Measurements from ENCODE around the gene TMEM123.

TMEM123 gene

DNA sequence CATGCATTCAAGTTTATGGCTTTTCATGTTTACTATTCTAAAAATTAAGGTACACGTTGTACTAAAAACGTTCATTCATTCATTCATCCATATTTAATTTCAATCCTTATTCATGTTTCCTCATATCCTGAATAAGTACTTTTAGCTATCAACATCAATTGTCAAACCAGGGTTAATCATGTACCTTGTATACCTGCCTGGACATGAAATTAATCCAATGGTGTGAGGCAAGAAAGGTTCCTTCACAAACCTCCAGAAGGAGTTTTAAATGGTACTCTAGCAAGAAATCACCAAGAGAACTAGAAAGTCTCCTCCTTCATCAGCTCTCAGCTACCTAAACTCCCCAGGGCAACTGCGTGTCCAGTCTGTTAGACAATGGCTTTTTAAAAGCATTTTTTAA, 33.4 kb downstream of the TMEM123 start:
- H3K79me2 ChIP-seq (ENCODE audit: insufficient read depth, low read length): peaks cover 100% of the 10 kb centered on the region

DNA sequence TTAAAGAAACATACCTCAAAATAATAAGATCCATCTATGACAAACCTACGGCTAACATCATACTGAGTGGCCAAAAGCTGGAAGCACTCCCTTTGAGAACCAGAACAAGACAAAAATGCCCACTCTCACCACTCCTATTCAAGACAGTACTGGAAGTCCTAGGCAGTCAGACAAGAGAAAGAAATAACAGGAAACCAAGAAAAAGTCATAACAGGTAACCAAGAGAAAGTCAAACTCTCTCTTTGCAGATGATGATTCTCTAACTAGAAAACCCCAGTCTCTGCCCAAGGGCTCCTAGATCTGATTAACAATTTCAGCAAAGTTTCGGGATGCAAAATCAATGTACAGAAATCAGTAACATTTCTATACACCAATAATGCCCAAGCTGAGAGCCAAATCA, 35.6 kb downstream of the TMEM123 start:
- TF ChIP-seq EZH2phosphoT487 (conservative IDR thresholded peaks at IDR 0.05; ENCODE audit: low read length): no peak
- TF ChIP-seq, protein P1, sequence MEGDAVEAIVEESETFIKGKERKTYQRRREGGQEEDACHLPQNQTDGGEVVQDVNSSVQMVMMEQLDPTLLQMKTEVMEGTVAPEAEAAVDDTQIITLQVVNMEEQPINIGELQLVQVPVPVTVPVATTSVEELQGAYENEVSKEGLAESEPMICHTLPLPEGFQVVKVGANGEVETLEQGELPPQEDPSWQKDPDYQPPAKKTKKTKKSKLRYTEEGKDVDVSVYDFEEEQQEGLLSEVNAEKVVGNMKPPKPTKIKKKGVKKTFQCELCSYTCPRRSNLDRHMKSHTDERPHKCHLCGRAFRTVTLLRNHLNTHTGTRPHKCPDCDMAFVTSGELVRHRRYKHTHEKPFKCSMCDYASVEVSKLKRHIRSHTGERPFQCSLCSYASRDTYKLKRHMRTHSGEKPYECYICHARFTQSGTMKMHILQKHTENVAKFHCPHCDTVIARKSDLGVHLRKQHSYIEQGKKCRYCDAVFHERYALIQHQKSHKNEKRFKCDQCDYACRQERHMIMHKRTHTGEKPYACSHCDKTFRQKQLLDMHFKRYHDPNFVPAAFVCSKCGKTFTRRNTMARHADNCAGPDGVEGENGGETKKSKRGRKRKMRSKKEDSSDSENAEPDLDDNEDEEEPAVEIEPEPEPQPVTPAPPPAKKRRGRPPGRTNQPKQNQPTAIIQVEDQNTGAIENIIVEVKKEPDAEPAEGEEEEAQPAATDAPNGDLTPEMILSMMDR (IDR thresholded peaks at IDR 0.05; ENCODE audit: insufficient read depth, low read length, poor library complexity, severe bottlenecking): no peak
- no peak overlapping the region for H3K27ac ChIP-seq (ENCODE audit: low read depth, low read length)
- peaks cover 100% of the 10 kb centered on the region for H3K79me2 ChIP-seq (ENCODE audit: insufficient read depth, low read length)
- H2AFZ ChIP-seq (ENCODE audit: low read depth, low read length, severe bottlenecking): no peak overlapping the region
- H4K20me1 ChIP-seq (ENCODE audit: low read depth, low read length): peaks cover 18% of the 10 kb centered on the region
- peaks cover 15% of the 10 kb centered on the region for H3K36me3 ChIP-seq (ENCODE audit: low read length)
- no peaks in the 10 kb centered on the region for H3K27me3 ChIP-seq (ENCODE audit: low read length)
- no peak overlapping the region for H3K4me2 ChIP-seq (ENCODE audit: low read depth, low read length, poor library complexity, severe bottlenecking)
- peaks cover 10% of the 10 kb centered on the region for H3F3A ChIP-seq (ENCODE audit: insufficient read depth)
- H3K9me2 ChIP-seq (replicated peaks; ENCODE audit: insufficient read depth, low read length): no peaks in the 10 kb centered on the region
- H3K9me3 ChIP-seq (ENCODE audit: insufficient read depth, low read length): no peaks in the 10 kb centered on the region
- H3K4me3 ChIP-seq (ENCODE audit: insufficient read depth, low read length, poor library complexity, severe bottlenecking): no peak overlapping the region
- H3K9ac ChIP-seq (ENCODE audit: low read length): no peak overlapping the region

More for the DNA sequence above, 33.4 kb downstream of the TMEM123 start:
- no peak overlapping the region for H3K4me3 ChIP-seq (ENCODE audit: insufficient read depth, low read length, poor library complexity, severe bottlenecking)
- H3K36me3 ChIP-seq (ENCODE audit: low read length): peaks cover 15% of the 10 kb centered on the region
- H3F3A ChIP-seq (ENCODE audit: insufficient read depth): peaks cover 24% of the 10 kb centered on the region
- no peak overlapping the region for H3K27ac ChIP-seq (ENCODE audit: low read depth, low read length)
- peaks cover 28% of the 10 kb centered on the region for H4K20me1 ChIP-seq (ENCODE audit: low read depth, low read length)
- no peak overlapping the region for H3K4me2 ChIP-seq (ENCODE audit: low read depth, low read length, poor library complexity, severe bottlenecking)
- H3K9me3 ChIP-seq (ENCODE audit: insufficient read depth, low read length): no peaks in the 10 kb centered on the region
- no peaks in the 10 kb centered on the region for H3K9me2 ChIP-seq (replicated peaks; ENCODE audit: insufficient read depth, low read length)
- H3K9ac ChIP-seq (ENCODE audit: low read length): no peak overlapping the region
- no peak overlapping the region for H2AFZ ChIP-seq (ENCODE audit: low read depth, low read length, severe bottlenecking)
- H3K27me3 ChIP-seq (ENCODE audit: low read length): no peaks in the 10 kb centered on the region
- TF ChIP-seq, protein P1 (IDR thresholded peaks at IDR 0.05; ENCODE audit: insufficient read depth, low read length, poor library complexity, severe bottlenecking): no peak
- no peak for TF ChIP-seq EZH2phosphoT487 (conservative IDR thresholded peaks at IDR 0.05; ENCODE audit: low read length)

DNA sequence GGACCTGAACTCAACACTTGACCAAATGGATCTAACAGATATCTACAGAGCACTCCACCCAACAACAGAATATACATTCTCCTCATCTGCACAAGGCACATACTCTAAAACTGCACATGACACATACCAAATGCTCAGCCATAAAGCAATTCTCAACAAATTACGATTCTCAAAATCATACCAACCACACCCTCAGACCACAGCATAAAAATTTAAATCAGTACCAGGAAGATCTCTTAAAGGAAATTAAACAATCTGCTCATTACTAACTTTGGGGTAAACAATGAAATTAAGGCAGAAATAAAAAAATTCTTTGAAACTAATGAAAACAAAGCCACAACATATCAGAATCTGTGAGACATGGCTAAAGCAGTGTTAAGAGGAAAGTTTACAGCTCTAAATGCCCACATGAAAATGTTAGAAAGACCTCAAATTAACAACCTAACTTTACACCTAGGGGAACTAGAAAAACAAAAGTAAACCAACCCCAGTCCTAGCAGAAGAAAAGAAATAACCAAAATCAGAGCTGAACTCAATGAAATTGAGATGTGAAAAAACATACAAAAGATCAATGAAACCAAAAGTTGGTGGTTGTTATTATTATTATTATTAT, 37.2 kb downstream of the TMEM123 start:
- H3K36me3 ChIP-seq (ENCODE audit: low read length): peaks cover 19% of the 10 kb centered on the region
- peaks cover 18% of the 10 kb centered on the region for H4K20me1 ChIP-seq (ENCODE audit: low read depth, low read length)
- TF ChIP-seq EZH2phosphoT487 (conservative IDR thresholded peaks at IDR 0.05; ENCODE audit: low read length): no peak
- TF ChIP-seq, protein P1 (IDR thresholded peaks at IDR 0.05; ENCODE audit: insufficient read depth, low read length, poor library complexity, severe bottlenecking): no peak
- no peak overlapping the region for H3K4me2 ChIP-seq (ENCODE audit: low read depth, low read length, poor library complexity, severe bottlenecking)
- H3K4me3 ChIP-seq (ENCODE audit: insufficient read depth, low read length, poor library complexity, severe bottlenecking): no peak overlapping the region
- no peak overlapping the region for H3K9ac ChIP-seq (ENCODE audit: low read length)
- no peak overlapping the region for H2AFZ ChIP-seq (ENCODE audit: low read depth, low read length, severe bottlenecking)
- H3K9me3 ChIP-seq (ENCODE audit: insufficient read depth, low read length): no peaks in the 10 kb centered on the region
- no peaks in the 10 kb centered on the region for H3K9me2 ChIP-seq (replicated peaks; ENCODE audit: insufficient read depth, low read length)
- peaks cover 100% of the 10 kb centered on the region for H3K79me2 ChIP-seq (ENCODE audit: insufficient read depth, low read length)
- no peaks in the 10 kb centered on the region for H3F3A ChIP-seq (ENCODE audit: insufficient read depth)
- no peaks in the 10 kb centered on the region for H3K27me3 ChIP-seq (ENCODE audit: low read length)
- no peak overlapping the region for H3K27ac ChIP-seq (ENCODE audit: low read depth, low read length)

Measured in SU-DHL-6 (cell line).